ENCODE data around the gene TTC36. TPM values are rescaled to one million over a fixed set of nuclear protein-coding genes. Genes with fewer than 3 reads are reported as not detected.

The TTC36 gene
- total and polyA plus RNA-seq, 2 of the 4 experiments (the other 2 are of a cell fraction) = not detected

- DNase-seq (peak; percentile 50), ATAC-seq (ENCODE audit: low read depth) (peak; percentile 52)
- H2AK9ac ChIP-seq (replicated peaks; ENCODE audit: low read depth, low read length, poor library complexity) = no peak overlapping the region
- H3K56ac ChIP-seq (ENCODE audit: extremely low read depth, insufficient read depth, low read length) = no peak overlapping the region
- BruUV-seq (replicated peaks) = no TSS peak
- H3K23ac ChIP-seq (ENCODE audit: low read depth, low read length) = no peak overlapping the region
- no peak overlapping the region for H3K18ac ChIP-seq (ENCODE audit: low read depth, low read length)
- no peaks in the 10 kb centered on the region for H3K9me3 ChIP-seq (ENCODE audit: control insufficient read depth, insufficient read depth, low read length)
- H2BK5ac ChIP-seq (ENCODE audit: low read depth, low read length, poor library complexity, severe bottlenecking) = no peak overlapping the region
- no peaks in the 10 kb centered on the region for H3K27me3 ChIP-seq (ENCODE audit: control insufficient read depth, insufficient read depth, low read length)
- H2AFZ ChIP-seq (replicated peaks; ENCODE audit: low read length, poor library complexity) = no peak overlapping the region
- ChIA-PET POLR2A (ENCODE audit: unreplicated experiment) (no interaction called here), CTCF (no interaction called here)
- no peak overlapping the region; the same call in 1 of the 2 replicates for H2AK5ac ChIP-seq (ENCODE audit: low read depth, low read length)
- H3K27ac ChIP-seq (ENCODE audit: insufficient read depth, low read length) = no peak overlapping the region
- no peak overlapping the region for H2BK120ac ChIP-seq (ENCODE audit: low read depth, low read length)
- H3K9ac ChIP-seq (ENCODE audit: low read depth, low read length) = no peak overlapping the region
- H4K20me1 ChIP-seq (ENCODE audit: insufficient read depth, low read length) = no peaks in the 10 kb centered on the region
- intact Hi-C loops (cut with micrococcal nuclease) (no loop called here), dilution Hi-C loops (cut with HindIII; ENCODE audit: low sequenced_read_pairs, unreplicated experiment) (no loop called here), in situ Hi-C loops (cut with MboI; ENCODE audit: low sequenced_read_pairs) (no loop called here)
- no peak overlapping the region for H3K4ac ChIP-seq (ENCODE audit: low read depth, low read length)
- 0 out of 4 replicates have a peak, but pooled peaks cover 0 to 2% of the 10 kb centered on the region in 2 experiments for H3K79me1 ChIP-seq (ENCODE audit: low read depth in 1 of 2, low read length in 2 of 2)
- H3K4me2 ChIP-seq (ENCODE audit: low read depth, low read length) = no peak overlapping the region
- no peak overlapping the region for H4K5ac ChIP-seq (ENCODE audit: low read depth, low read length)
- H2BK20ac ChIP-seq (ENCODE audit: low read depth, low read length) = no peak overlapping the region
- H2BK15ac ChIP-seq (ENCODE audit: low read depth, low read length) = no peak overlapping the region
- WGBS, 2 experiments (ENCODE audit: extremely low coverage in 2 of 2, insufficient read length in 1 of 2) = no CpG with 5 or more reads among the region's 5 CpGs
- H3K36me3 ChIP-seq (ENCODE audit: control insufficient read depth, insufficient read depth, low read length) = peaks cover 3% of the 10 kb centered on the region; the same call in 1 of the 2 replicates
- H3K9me1 ChIP-seq (ENCODE audit: insufficient read depth, low read length) = peaks cover 8% of the 10 kb centered on the region
- H3K4me1 ChIP-seq (ENCODE audit: control insufficient read depth, insufficient read depth, low read length) = peaks cover 2% of the 10 kb centered on the region; the same call in 1 of the 2 replicates
- H4K8ac ChIP-seq (ENCODE audit: low read depth in 2 of 2, low read length in 2 of 2) = no peak overlapping the region
- no peak for TF ChIP-seq RCOR1 (IDR thresholded peaks at IDR 0.05; ENCODE audit: insufficient replicate concordance, low read length)
- no peak for TF ChIP-seq FOS (IDR thresholded peaks at IDR 0.05; ENCODE audit: low read depth, low read length)
- no peak for TF ChIP-seq MAZ (IDR thresholded peaks at IDR 0.05; ENCODE audit: borderline replicate concordance, low read depth, low read length)
- TF ChIP-seq RAD21 (IDR thresholded peaks at IDR 0.05; ENCODE audit: low read length) = no peak
- TF ChIP-seq USF2 (IDR thresholded peaks at IDR 0.05; ENCODE audit: low read depth, low read length) = no peak; the same call in 1 of the 2 replicates
- TF ChIP-seq CEBPB (IDR thresholded peaks at IDR 0.05; ENCODE audit: low read depth, low read length) = peak; percentile 79
- TF ChIP-seq BHLHE40 (IDR thresholded peaks at IDR 0.05; ENCODE audit: low read depth, low read length) = peak; percentile 23; the same call in 1 of the 2 replicates
- TF ChIP-seq MXI1 (IDR thresholded peaks at IDR 0.05; ENCODE audit: borderline replicate concordance, low read depth, low read length) = no peak
- TF ChIP-seq SMC3 (IDR thresholded peaks at IDR 0.05; ENCODE audit: low read depth, low read length) = no peak
- TF ChIP-seq MAFK (IDR thresholded peaks at IDR 0.05; ENCODE audit: low read depth, low read length) = no peak
- no peak for TF ChIP-seq CHD1 (IDR thresholded peaks at IDR 0.05; ENCODE audit: low read depth, low read length)
- H3K4me3 ChIP-seq (ENCODE audit: insufficient read depth, low read depth, low read length) = no peak overlapping the region
- no peak overlapping the region for H3K14ac ChIP-seq (replicated peaks; ENCODE audit: low read depth, low read length)
- H4K91ac ChIP-seq (ENCODE audit: insufficient read depth, low read depth, low read length) = no peak overlapping the region
These were observed 9.5 kb downstream of the TTC36 start for GRCh38 chr11:118536726-118537125.

Data from IMR-90 (cell line).